IMR-90 (cell line): ENCODE measurements around the gene UBE2E2. TPM values are rescaled to one million over a fixed set of nuclear protein-coding genes. Genes with fewer than 3 reads are reported as not detected.

Experiments used
- ATAC-seq: fragments of 200-7000 bp; cut with Tn5 transposase; 2 replicates; pipeline ENCODE4 v1.9.1; 2020; ENCODE audit warnings: low read depth, mild to moderate bottlenecking, moderate library complexity
- BruUV-seq: library from RNA; stranded (reverse); fragments of 400-500 nt; replicated peaks from 2 replicates; lab custom pipeline; 2021; lab: Mats Ljungman, UMichigan
- CTCF ChIA-PET: fragments of 300-600 bp; formaldehyde crosslinking; extraction: SDS; loops from one replicate; lab custom pipeline; 2021; ENCODE audit warnings: antibody characterized with exemption; lab: Yijun Ruan, JAX
- POLR2A ChIA-PET: fragments of 300-600 bp; sonication (Branson Sonifier 250); formaldehyde crosslinking; loops from one replicate; lab custom pipeline; 2022; ENCODE audit warnings: antibody characterized with exemption; ENCODE audit not compliant: unreplicated experiment; lab: Charles Lee
- DNase-seq: peaks from one replicate; pipeline ENCODE4 v3.0.0; 2013
- H2AFZ ChIP-seq: replicated peaks from 2 replicates; pipeline ENCODE3; 2013; ENCODE audit warnings: low read length, mild to moderate bottlenecking; ENCODE audit not compliant: poor library complexity
- H2AK5ac ChIP-seq: 2 replicates; pipeline ENCODE4 v1.6.1; 2013; ENCODE audit warnings: low read depth, low read length, inconsistent platforms
- H2AK9ac ChIP-seq: replicated peaks from 2 replicates; pipeline ENCODE3; 2013; ENCODE audit warnings: mild to moderate bottlenecking, low read depth, low read length, moderate library complexity; ENCODE audit not compliant: poor library complexity
- H2BK120ac ChIP-seq: 2 replicates; pipeline ENCODE4 v1.6.1; 2013; ENCODE audit warnings: low read depth, low read length, inconsistent platforms
- H2BK15ac ChIP-seq: 3 replicates; pipeline ENCODE4 v1.6.1; 2013; ENCODE audit warnings: low read depth, low read length, inconsistent platforms
- H2BK20ac ChIP-seq: 2 replicates; pipeline ENCODE4 v1.6.1; 2013; ENCODE audit warnings: low read depth, mild to moderate bottlenecking, inconsistent platforms, low read length, moderate library complexity
- H2BK5ac ChIP-seq: 2 replicates; pipeline ENCODE4 v1.6.1; 2013; ENCODE audit warnings: mild to moderate bottlenecking, low read depth, low read length, inconsistent platforms; ENCODE audit not compliant: poor library complexity, severe bottlenecking
- H3K14ac ChIP-seq: replicated peaks from 2 replicates; pipeline ENCODE4 v1.6.1; 2013; ENCODE audit warnings: low read depth, low read length, inconsistent platforms
- H3K18ac ChIP-seq: 2 replicates; pipeline ENCODE4 v1.6.1; 2013; ENCODE audit warnings: low read depth, low read length, control low read depth
- H3K23ac ChIP-seq: 2 replicates; pipeline ENCODE4 v1.6.1; 2013; ENCODE audit warnings: low read depth, low read length, inconsistent platforms
- H3K27ac ChIP-seq: 2 replicates; pipeline ENCODE4 v1.5.1; 2013; ENCODE audit warnings: mild to moderate bottlenecking, control low read depth, low read length; ENCODE audit not compliant: insufficient read depth
- H3K27me3 ChIP-seq: 2 replicates; pipeline ENCODE4 v1.6.1; 2013; ENCODE audit warnings: low read length; ENCODE audit not compliant: control insufficient read depth, insufficient read depth
- H3K36me3 ChIP-seq: 2 replicates; pipeline ENCODE4 v1.6.1; 2013; ENCODE audit warnings: low read length, mixed read lengths; ENCODE audit not compliant: control insufficient read depth, insufficient read depth
- H3K4ac ChIP-seq: 2 replicates; pipeline ENCODE4 v1.6.1; 2013; ENCODE audit warnings: low read depth, low read length, inconsistent platforms
- H3K4me1 ChIP-seq: 2 replicates; pipeline ENCODE4 v1.6.1; 2013; ENCODE audit warnings: low read length, mixed read lengths; ENCODE audit not compliant: control insufficient read depth, insufficient read depth
- H3K4me2 ChIP-seq: 2 replicates; pipeline ENCODE4 v1.6.1; 2013; ENCODE audit warnings: low read depth, mild to moderate bottlenecking, control low read depth, low read length, moderate library complexity
- H3K4me3 ChIP-seq: 2 replicates; pipeline ENCODE4 v1.5.1; 2013; ENCODE audit warnings: low read depth, mild to moderate bottlenecking, control low read depth, low read length, moderate library complexity; ENCODE audit not compliant: insufficient read depth
- H3K56ac ChIP-seq: 2 replicates; pipeline ENCODE4 v1.6.1; 2013; ENCODE audit warnings: low read length, inconsistent platforms; ENCODE audit not compliant: insufficient read depth; ENCODE audit errors: extremely low read depth
- H3K79me1 ChIP-seq, 2 experiments: 2 replicates each; pipeline ENCODE4 v1.6.1; 2013; ENCODE audit warnings: low read length in 2 of 2, inconsistent platforms in 1 of 2, low read depth in 1 of 2
- H3K9ac ChIP-seq: 2 replicates; pipeline ENCODE4 v1.6.1; 2013; ENCODE audit warnings: low read depth, low read length, control low read depth
- H3K9me1 ChIP-seq: 2 replicates; pipeline ENCODE4 v1.6.1; 2013; ENCODE audit warnings: low read length, inconsistent platforms; ENCODE audit not compliant: insufficient read depth
- H3K9me3 ChIP-seq: 2 replicates; pipeline ENCODE4 v1.6.1; 2013; ENCODE audit warnings: low read length; ENCODE audit not compliant: control insufficient read depth, insufficient read depth
- H4K20me1 ChIP-seq: 2 replicates; pipeline ENCODE4 v1.6.1; 2013; ENCODE audit warnings: low read length, inconsistent platforms; ENCODE audit not compliant: insufficient read depth
- H4K5ac ChIP-seq: 2 replicates; pipeline ENCODE4 v1.6.1; 2013; ENCODE audit warnings: mild to moderate bottlenecking, low read depth, low read length, control low read depth
- H4K8ac ChIP-seq, 2 experiments: 2 replicates each; pipeline ENCODE4 v1.6.1; 2013; ENCODE audit warnings: low read depth in 2 of 2, low read length in 2 of 2, control low read depth in 1 of 2, inconsistent platforms in 1 of 2
- H4K91ac ChIP-seq: 2 replicates; pipeline ENCODE4 v1.6.1; 2013; ENCODE audit warnings: low read depth, low read length, inconsistent platforms; ENCODE audit not compliant: insufficient read depth
- BHLHE40 ChIP-seq: fragments of 150-350 bp; IDR thresholded peaks from 2 replicates; pipeline ENCODE4 v1.6.1; 2016; ENCODE audit warnings: mild to moderate bottlenecking, low read depth, low read length
- CEBPB ChIP-seq: IDR thresholded peaks from 2 replicates; pipeline ENCODE4 v1.6.1; 2012; ENCODE audit warnings: low read depth, low read length, improper control_type of control experiment
- CHD1 ChIP-seq: IDR thresholded peaks from 2 replicates; pipeline ENCODE4 v1.6.1; 2012; ENCODE audit warnings: low read depth, low read length, improper control_type of control experiment
- FOS ChIP-seq: fragments of 150-350 bp; IDR thresholded peaks from 2 replicates; pipeline ENCODE4 v1.6.1; 2016; ENCODE audit warnings: low read depth, low read length
- MAFK ChIP-seq: IDR thresholded peaks from 2 replicates; pipeline ENCODE4 v1.6.1; 2012; ENCODE audit warnings: low read depth, low read length, improper control_type of control experiment
- MAZ ChIP-seq: IDR thresholded peaks from 2 replicates; pipeline ENCODE4 v1.6.1; 2012; ENCODE audit warnings: low read depth, mild to moderate bottlenecking, low read length, improper control_type of control experiment, moderate library complexity, borderline replicate concordance
- MXI1 ChIP-seq: IDR thresholded peaks from 2 replicates; pipeline ENCODE4 v1.6.1; 2012; ENCODE audit warnings: low read depth, mild to moderate bottlenecking, low read length, moderate library complexity, borderline replicate concordance
- NFE2L2 ChIP-seq: fragments of 150-350 bp; IDR thresholded peaks from 2 replicates; pipeline ENCODE4 v1.6.1; 2016; ENCODE audit warnings: low read depth, mild to moderate bottlenecking, low read length
- POLR2A ChIP-seq: IDR thresholded peaks from 2 replicates; pipeline ENCODE4 v1.6.1; 2012; ENCODE audit warnings: mild to moderate bottlenecking, low read depth, low read length
- RAD21 ChIP-seq: IDR thresholded peaks from 2 replicates; pipeline ENCODE4 v1.6.1; 2012; ENCODE audit warnings: low read length, improper control_type of control experiment
- RCOR1 ChIP-seq: IDR thresholded peaks from 2 replicates; pipeline ENCODE4 v1.6.1; 2012; ENCODE audit warnings: mild to moderate bottlenecking, low read length, improper control_type of control experiment; ENCODE audit not compliant: insufficient replicate concordance
- RFX5 ChIP-seq: IDR thresholded peaks from 2 replicates; pipeline ENCODE4 v1.8.0; 2012; ENCODE audit warnings: low read depth, mild to moderate bottlenecking, low read length, moderate library complexity
- SMC3 ChIP-seq: fragments of 150-350 bp; IDR thresholded peaks from 2 replicates; pipeline ENCODE4 v1.6.1; 2016; ENCODE audit warnings: low read depth, mild to moderate bottlenecking, antibody characterized with exemption, low read length, moderate library complexity
- WGBS, 2 experiments: methylation state at CpG; one replicate each; pipeline versions ENCODE4 v1.1.5 to v1.1.7; 2013; ENCODE audit warnings: missing lambda C conversion rate in 2 of 2; ENCODE audit not compliant: insufficient read length in 1 of 2; ENCODE audit errors: extremely low coverage in 2 of 2; 5-methylcytosine and 5-hydroxymethylcytosine counted together
- dilution Hi-C: fragments of 300-500 bp; cut with HindIII; formaldehyde crosslinking; loops from one replicate; pipeline ENCODE4 v1.14.3; 2018; ENCODE audit warnings: low sequenced_read_pairs; ENCODE audit not compliant: unreplicated experiment
- in situ Hi-C: fragments of 300-500 bp; cut with MboI; formaldehyde crosslinking; loops from 3 replicates; pipeline ENCODE4 v1.14.3; 2019; ENCODE audit warnings: low sequenced_read_pairs, inconsistent platforms, mixed read lengths
- intact Hi-C: fragments of 100-400 bp; cut with micrococcal nuclease; formaldehyde crosslinking; loops from 2 replicates; pipeline ENCODE4 v1.10.0; 2022
- polyA plus RNA-seq, 3 experiments: library from polyadenylated mRNA; depleted of rRNA; stranded (reverse); fragments of >200 nt; gene quantifications; 2 replicates each; pipeline ENCODE4 v1.2.3, GENCODE V29; 2012; ENCODE audit warnings: low replicate concordance in 1 of 3
- total RNA-seq: library from RNA; depleted of rRNA; stranded (reverse); fragments of >200 nt; gene quantifications from 2 replicates; pipeline ENCODE4 v1.2.3, GENCODE V29; 2012
- TF ChIP-seq, protein P1 (sequence below): conservative IDR thresholded peaks from 2 replicates; pipeline ENCODE4 v1.5.1; 2012; ENCODE audit warnings: mild to moderate bottlenecking, low read depth, low read length, improper control_type of control experiment
- TF ChIP-seq, protein P2 (sequence below): fragments of 150-350 bp; IDR thresholded peaks from 2 replicates; pipeline ENCODE4 v1.6.1; 2016; ENCODE audit warnings: low read depth, mild to moderate bottlenecking, low read length, moderate library complexity, borderline replicate concordance
- TF ChIP-seq, protein P3 (sequence below): fragments of 150-350 bp; IDR thresholded peaks from 2 replicates; pipeline ENCODE4 v1.6.1; 2017; ENCODE audit warnings: mild to moderate bottlenecking, antibody characterized with exemption, low read length, low read depth

UBE2E2 gene
- total and polyA plus RNA-seq, 2 of the 4 experiments (the other 2 are of a cell fraction): 18.6 to 32.7 TPM

DNA sequence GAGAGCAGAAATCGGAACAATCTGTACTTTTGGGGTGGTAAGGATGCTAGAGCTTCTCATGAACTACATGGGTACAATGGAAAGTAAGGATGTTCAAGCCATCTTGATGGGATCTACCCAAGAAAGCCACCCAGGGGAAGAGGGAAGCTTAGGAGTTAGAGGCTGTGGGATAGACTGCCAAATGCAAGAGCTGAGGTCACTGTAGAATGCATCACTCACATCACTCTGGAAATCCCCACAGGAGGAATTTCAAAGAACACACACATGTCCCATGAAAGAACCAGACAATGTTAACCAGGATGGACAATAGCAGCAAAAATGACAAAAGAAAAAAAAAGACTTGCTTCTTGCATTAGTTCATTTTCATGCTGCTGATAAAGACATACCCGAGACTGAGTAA lies 32.8 kb upstream of the UBE2E2 start:
- H3K4ac ChIP-seq: no peak overlapping the region
- H2AK9ac ChIP-seq: no peak overlapping the region
- H2BK20ac ChIP-seq: no peak overlapping the region
- no peak overlapping the region for H3K56ac ChIP-seq
- no peak overlapping the region for H4K8ac ChIP-seq
- POLR2A ChIA-PET: no interaction called here
- no peak overlapping the region for H2BK5ac ChIP-seq
- H3K23ac ChIP-seq: no peak overlapping the region
- H3K36me3 ChIP-seq: no peaks in the 10 kb centered on the region
- no peak overlapping the region for H3K9ac ChIP-seq
- H2BK120ac ChIP-seq: no peak overlapping the region
- peaks cover 13% of the 10 kb centered on the region for H3K27me3 ChIP-seq
- no peak overlapping the region for H2BK15ac ChIP-seq
- no peak overlapping the region for H2AFZ ChIP-seq
- no peaks in the 10 kb centered on the region for H4K20me1 ChIP-seq
- H4K91ac ChIP-seq: no peak overlapping the region
- no peak overlapping the region for H3K27ac ChIP-seq
- no peak overlapping the region for H2AK5ac ChIP-seq
- no peak for TF ChIP-seq RAD21
- TF ChIP-seq, protein P1, sequence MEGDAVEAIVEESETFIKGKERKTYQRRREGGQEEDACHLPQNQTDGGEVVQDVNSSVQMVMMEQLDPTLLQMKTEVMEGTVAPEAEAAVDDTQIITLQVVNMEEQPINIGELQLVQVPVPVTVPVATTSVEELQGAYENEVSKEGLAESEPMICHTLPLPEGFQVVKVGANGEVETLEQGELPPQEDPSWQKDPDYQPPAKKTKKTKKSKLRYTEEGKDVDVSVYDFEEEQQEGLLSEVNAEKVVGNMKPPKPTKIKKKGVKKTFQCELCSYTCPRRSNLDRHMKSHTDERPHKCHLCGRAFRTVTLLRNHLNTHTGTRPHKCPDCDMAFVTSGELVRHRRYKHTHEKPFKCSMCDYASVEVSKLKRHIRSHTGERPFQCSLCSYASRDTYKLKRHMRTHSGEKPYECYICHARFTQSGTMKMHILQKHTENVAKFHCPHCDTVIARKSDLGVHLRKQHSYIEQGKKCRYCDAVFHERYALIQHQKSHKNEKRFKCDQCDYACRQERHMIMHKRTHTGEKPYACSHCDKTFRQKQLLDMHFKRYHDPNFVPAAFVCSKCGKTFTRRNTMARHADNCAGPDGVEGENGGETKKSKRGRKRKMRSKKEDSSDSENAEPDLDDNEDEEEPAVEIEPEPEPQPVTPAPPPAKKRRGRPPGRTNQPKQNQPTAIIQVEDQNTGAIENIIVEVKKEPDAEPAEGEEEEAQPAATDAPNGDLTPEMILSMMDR: no peak
- TF ChIP-seq NFE2L2: no peak
- no peak for TF ChIP-seq RFX5
- no peak for TF ChIP-seq RCOR1
- TF ChIP-seq, protein P2, sequence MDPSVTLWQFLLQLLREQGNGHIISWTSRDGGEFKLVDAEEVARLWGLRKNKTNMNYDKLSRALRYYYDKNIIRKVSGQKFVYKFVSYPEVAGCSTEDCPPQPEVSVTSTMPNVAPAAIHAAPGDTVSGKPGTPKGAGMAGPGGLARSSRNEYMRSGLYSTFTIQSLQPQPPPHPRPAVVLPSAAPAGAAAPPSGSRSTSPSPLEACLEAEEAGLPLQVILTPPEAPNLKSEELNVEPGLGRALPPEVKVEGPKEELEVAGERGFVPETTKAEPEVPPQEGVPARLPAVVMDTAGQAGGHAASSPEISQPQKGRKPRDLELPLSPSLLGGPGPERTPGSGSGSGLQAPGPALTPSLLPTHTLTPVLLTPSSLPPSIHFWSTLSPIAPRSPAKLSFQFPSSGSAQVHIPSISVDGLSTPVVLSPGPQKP: no peak
- no peak for TF ChIP-seq POLR2A
- no peak for TF ChIP-seq MXI1
- no peak for TF ChIP-seq CHD1
- TF ChIP-seq MAZ: no peak
- TF ChIP-seq BHLHE40: no peak
- no peak for TF ChIP-seq CEBPB
- TF ChIP-seq, protein P3, sequence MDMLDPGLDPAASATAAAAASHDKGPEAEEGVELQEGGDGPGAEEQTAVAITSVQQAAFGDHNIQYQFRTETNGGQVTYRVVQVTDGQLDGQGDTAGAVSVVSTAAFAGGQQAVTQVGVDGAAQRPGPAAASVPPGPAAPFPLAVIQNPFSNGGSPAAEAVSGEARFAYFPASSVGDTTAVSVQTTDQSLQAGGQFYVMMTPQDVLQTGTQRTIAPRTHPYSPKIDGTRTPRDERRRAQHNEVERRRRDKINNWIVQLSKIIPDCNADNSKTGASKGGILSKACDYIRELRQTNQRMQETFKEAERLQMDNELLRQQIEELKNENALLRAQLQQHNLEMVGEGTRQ: no peak
- TF ChIP-seq SMC3: no peak
- no peak for TF ChIP-seq FOS
- TF ChIP-seq MAFK: no peak
- no peak overlapping the region for H3K14ac ChIP-seq
- H3K9me3 ChIP-seq: no peaks in the 10 kb centered on the region; the same call in 1 of the 2 replicates
- ATAC-seq (no peak), DNase-seq (peak; percentile 77)
- intact Hi-C loops: no loop called here
- CTCF ChIA-PET: no interaction called here
- H3K9me1 ChIP-seq: no peaks in the 10 kb centered on the region
- in situ Hi-C loops: no loop called here
- no peak overlapping the region for H3K4me2 ChIP-seq
- no TSS peak for BruUV-seq
- 33% methylated on average over 1 of the region's 2 CpGs; no CpG with 5 or more reads in 1 of the 2 experiments for WGBS, 2 experiments
- no peaks in the 10 kb centered on the region for H3K4me1 ChIP-seq
- no peak overlapping the region for H4K5ac ChIP-seq
- H3K18ac ChIP-seq: no peak overlapping the region
- dilution Hi-C loops: no loop called here
- H3K4me3 ChIP-seq: no peak overlapping the region
- H3K79me1 ChIP-seq: no peaks in the 10 kb centered on the region
